ENCODE results near the gene RO60. TPM values are rescaled to one million over a fixed set of nuclear protein-coding genes. Genes with fewer than 3 reads are reported as not detected.

The RO60 gene
- total RNA-seq, 1 experiment from 2014 or later: 93.5 TPM

DNA sequence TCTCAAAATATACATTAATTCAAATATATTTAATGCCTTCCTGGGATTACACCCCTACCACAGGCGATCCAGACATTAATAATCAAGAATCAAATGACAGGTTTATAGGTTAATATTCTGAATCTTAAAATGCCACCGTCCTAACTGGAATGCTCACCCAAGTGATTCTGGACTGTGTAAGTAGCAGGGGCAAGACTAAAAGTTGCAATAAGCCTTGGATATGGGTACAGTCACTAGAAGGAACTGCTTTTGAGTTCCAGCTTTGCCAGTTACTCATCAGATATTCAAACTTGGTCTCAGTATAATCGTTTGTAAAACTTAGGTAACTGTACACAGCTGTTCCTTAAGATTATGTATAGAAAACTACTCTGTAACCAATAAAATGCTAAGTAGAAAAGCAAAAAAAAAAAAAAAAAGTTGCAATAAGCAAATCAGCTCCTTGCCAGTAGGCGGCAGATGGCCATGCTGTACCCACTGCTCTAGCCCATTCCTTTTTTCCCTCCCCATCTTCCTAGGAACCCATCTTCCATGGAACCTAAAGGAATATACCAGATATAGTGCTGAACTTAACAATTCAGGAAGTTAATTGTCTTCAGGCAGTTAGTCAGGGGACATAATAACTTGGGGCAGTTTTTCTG lies 10.5 kb downstream of the RO60 start:
- H3K27ac ChIP-seq (ENCODE audit: low read depth, low read length, poor library complexity, severe bottlenecking): peak overlapping the region; percentile 13
- no TSS peak for BruUV-seq (replicated peaks)
- H3K4me1 ChIP-seq (ENCODE audit: insufficient read depth, low read length, poor library complexity, severe bottlenecking): peaks cover 23% of the 10 kb centered on the region
- intact Hi-C loops (cut with micrococcal nuclease; ENCODE audit: unreplicated experiment): no loop called here
- DNase-seq (ENCODE audit: low spot score): peak; percentile 73
- H3K4me3 ChIP-seq (ENCODE audit: low read depth, low read length, poor library complexity, severe bottlenecking): no peak overlapping the region
- H3K36me3 ChIP-seq (ENCODE audit: insufficient read depth, low read length, poor library complexity, severe bottlenecking): peaks cover 3% of the 10 kb centered on the region
- CTCF ChIA-PET: interaction anchor here (0.7 to 1.0 kb wide), 2 partner anchors 11 to 240 kb away, joined by 5 to 8 read pairs; partner anchors contain the start of genes RO60 and UCHL5
- TF ChIP-seq EZH2 (IDR thresholded peaks at IDR 0.05; ENCODE audit: borderline replicate concordance, low read depth, low read length, poor library complexity, severe bottlenecking): no peak
- TF ChIP-seq, protein P1, sequence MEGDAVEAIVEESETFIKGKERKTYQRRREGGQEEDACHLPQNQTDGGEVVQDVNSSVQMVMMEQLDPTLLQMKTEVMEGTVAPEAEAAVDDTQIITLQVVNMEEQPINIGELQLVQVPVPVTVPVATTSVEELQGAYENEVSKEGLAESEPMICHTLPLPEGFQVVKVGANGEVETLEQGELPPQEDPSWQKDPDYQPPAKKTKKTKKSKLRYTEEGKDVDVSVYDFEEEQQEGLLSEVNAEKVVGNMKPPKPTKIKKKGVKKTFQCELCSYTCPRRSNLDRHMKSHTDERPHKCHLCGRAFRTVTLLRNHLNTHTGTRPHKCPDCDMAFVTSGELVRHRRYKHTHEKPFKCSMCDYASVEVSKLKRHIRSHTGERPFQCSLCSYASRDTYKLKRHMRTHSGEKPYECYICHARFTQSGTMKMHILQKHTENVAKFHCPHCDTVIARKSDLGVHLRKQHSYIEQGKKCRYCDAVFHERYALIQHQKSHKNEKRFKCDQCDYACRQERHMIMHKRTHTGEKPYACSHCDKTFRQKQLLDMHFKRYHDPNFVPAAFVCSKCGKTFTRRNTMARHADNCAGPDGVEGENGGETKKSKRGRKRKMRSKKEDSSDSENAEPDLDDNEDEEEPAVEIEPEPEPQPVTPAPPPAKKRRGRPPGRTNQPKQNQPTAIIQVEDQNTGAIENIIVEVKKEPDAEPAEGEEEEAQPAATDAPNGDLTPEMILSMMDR (conservative IDR thresholded peaks at IDR 0.05; ENCODE audit: low read depth, low read length): peak; percentile 65
- no peaks in the 10 kb centered on the region for H3K27me3 ChIP-seq (replicated peaks; ENCODE audit: insufficient read depth, low read depth, low read length, poor library complexity)
- POLR2A ChIA-PET (ENCODE audit: low non-redundant PET): interaction anchor here (0.6 kb wide), 1 partner anchor 9 kb away, joined by 3 read pairs; no protein-coding TSS in a partner anchor
- no peaks in the 10 kb centered on the region for H3K9me3 ChIP-seq (ENCODE audit: low read depth, low read length, poor library complexity, severe bottlenecking)

DNA sequence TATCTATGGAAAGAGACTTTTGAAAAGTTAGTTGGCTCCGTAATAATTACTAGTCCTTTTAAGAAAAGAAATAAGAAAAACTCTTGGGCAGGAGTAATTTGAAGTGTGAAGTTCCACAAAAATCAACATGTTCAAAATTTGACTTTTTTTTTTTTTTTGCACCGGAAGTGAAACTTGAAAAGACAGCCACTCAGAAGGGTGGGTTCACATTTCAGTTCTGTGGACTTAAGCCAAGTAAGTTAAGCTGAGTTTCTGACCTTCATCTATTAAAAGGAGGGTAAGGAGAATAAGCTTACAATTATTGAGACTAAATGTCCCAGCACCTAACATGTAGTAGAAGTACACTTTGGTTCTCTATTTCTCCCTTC lies 11.0 kb downstream of the RO60 start:
- TF ChIP-seq EZH2 (IDR thresholded peaks at IDR 0.05; ENCODE audit: borderline replicate concordance, low read depth, low read length, poor library complexity, severe bottlenecking): no peak
- TF ChIP-seq, protein P1 (conservative IDR thresholded peaks at IDR 0.05; ENCODE audit: low read depth, low read length): no peak
- CTCF ChIA-PET: interaction anchor here (1.0 kb wide), 1 partner anchor 11 kb away, joined by 5 read pairs; the partner anchor contains the start of genes RO60 and UCHL5
- H3K4me3 ChIP-seq (ENCODE audit: low read depth, low read length, poor library complexity, severe bottlenecking): no peak overlapping the region
- POLR2A ChIA-PET (ENCODE audit: low non-redundant PET): interaction anchor here (0.6 kb wide), 1 partner anchor 10 kb away, joined by 3 read pairs; no protein-coding TSS in a partner anchor
- intact Hi-C loops (cut with micrococcal nuclease; ENCODE audit: unreplicated experiment): no loop called here
- BruUV-seq (replicated peaks): no TSS peak
- H3K4me1 ChIP-seq (ENCODE audit: insufficient read depth, low read length, poor library complexity, severe bottlenecking): peaks cover 23% of the 10 kb centered on the region
- peak; percentile 43 for DNase-seq (ENCODE audit: low spot score)
- no peaks in the 10 kb centered on the region for H3K27me3 ChIP-seq (replicated peaks; ENCODE audit: insufficient read depth, low read depth, low read length, poor library complexity)
- H3K9me3 ChIP-seq (ENCODE audit: low read depth, low read length, poor library complexity, severe bottlenecking): no peaks in the 10 kb centered on the region
- H3K27ac ChIP-seq (ENCODE audit: low read depth, low read length, poor library complexity, severe bottlenecking): peak overlapping the region; percentile 13
- peaks cover 3% of the 10 kb centered on the region for H3K36me3 ChIP-seq (ENCODE audit: insufficient read depth, low read length, poor library complexity, severe bottlenecking)

DNA sequence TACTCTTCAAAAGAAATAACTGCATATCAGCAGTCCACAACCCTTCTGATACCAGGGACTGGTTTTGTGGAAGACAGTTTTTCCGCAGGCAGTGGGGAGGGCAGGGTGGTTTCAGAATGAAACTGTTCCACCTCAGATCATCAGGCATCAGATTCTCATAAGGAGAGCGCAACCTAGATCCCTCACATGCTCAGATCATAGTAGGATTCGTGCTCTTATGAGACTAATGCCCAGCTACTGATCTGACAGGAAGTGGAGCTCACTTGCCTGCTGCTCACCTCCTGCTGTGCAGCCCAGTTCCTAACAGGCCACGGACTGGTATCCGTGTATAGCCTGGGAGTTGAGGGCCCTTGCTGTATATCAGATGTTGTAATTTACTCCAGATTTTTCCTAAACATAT lies 11.5 kb downstream of the RO60 start:
- Histone ChIP-seq H3K27me3 (replicated peaks; ENCODE audit: insufficient read depth, low read depth, low read length, poor library complexity) (no peaks in the 10 kb centered on the region), H3K36me3 (ENCODE audit: insufficient read depth, low read length, poor library complexity, severe bottlenecking) (peaks cover 3% of the 10 kb centered on the region), H3K9me3 (ENCODE audit: low read depth, low read length, poor library complexity, severe bottlenecking) (no peaks in the 10 kb centered on the region), H3K4me3 (ENCODE audit: low read depth, low read length, poor library complexity, severe bottlenecking) (no peak overlapping the region), H3K4me1 (ENCODE audit: insufficient read depth, low read length, poor library complexity, severe bottlenecking) (peaks cover 23% of the 10 kb centered on the region), H3K27ac (ENCODE audit: low read depth, low read length, poor library complexity, severe bottlenecking) (peak overlapping the region; percentile 46)
- TF ChIP-seq, protein P1 (conservative IDR thresholded peaks at IDR 0.05; ENCODE audit: low read depth, low read length): no peak
- TF ChIP-seq EZH2 (IDR thresholded peaks at IDR 0.05; ENCODE audit: borderline replicate concordance, low read depth, low read length, poor library complexity, severe bottlenecking): no peak
- intact Hi-C loops (cut with micrococcal nuclease; ENCODE audit: unreplicated experiment): no loop called here
- BruUV-seq (replicated peaks): no TSS peak
- POLR2A ChIA-PET (ENCODE audit: low non-redundant PET): no interaction called here
- CTCF ChIA-PET: no interaction called here
- peak; percentile 79 for DNase-seq (ENCODE audit: low spot score)
